ENCODE data around the gene DYNC1H1.

The DYNC1H1 gene

DNA sequence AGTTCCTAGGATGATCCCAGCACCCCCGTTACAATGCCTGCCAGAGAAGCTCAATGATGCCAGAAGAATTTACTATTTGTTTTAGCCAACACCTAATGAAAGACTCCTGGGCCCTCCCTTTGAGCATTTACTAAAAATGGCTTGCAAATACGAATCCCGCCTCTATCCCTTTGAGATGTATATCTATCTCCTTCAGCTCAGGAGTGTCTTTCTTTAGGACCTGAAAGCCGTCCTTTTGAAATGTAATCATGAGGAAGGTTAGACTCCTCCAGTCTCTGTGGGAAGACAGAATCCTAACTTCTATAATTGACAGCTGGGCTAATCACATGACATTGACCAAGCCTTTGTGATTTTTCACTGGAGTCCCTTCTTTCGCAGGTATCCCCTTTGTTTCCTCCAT is 19.2 kb upstream of the DYNC1H1 start:
- DNase-seq = no peak

DNA sequence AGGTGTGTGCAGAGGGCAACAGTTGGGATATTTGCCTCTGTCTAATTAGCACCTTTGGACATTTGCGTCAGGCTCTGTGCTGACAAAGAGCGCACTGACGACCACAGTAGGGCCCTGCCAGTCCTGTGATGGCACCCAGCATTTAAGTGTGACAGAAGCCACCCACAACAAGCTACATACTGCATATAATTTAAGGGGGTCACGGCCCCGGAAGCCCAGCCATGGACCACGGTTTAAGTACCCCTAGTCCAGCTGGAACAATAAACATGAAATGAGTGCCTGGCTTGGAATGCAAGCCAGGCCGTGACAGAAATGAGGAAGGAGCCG is 16.8 kb upstream of the DYNC1H1 start:
- DNase-seq = no peak

DNA sequence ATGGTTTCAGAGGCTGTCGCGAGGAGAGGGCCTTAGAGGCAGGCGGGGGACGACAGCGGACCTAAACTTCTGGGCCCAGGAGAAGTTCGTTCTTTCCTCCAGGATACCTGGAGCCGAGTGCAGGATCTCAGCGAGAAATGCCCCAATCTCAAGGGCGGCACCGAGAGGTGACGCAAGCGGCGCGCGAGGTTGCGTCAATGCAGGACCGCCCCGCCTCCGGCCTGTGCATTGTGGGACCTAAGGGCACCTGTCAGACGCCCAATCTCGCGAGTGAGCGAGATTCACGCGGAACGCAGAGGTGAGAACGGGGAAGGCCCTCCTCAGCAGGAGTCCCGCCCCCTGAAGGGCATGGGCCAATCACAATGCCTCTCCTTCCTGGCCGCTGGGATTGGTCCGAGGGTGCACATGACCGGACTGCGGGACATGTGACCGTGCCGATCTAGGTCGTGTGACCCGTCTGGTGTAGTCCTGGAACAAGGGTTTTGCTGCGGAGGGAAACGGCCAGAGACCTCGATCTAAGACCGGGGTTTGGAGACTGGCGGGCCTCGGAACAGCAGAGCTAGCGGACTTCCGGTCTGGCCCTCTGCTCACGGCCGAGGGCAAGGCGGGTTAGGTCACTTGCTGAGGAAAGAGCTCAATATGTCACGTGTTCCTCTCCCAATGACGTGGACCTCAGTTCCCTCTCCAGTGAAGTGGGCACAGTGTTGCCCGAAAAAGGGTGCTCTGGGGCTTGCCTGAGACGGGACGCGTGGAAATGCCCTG is 16.3 kb upstream of the DYNC1H1 start:
- peak; percentile 100 for DNase-seq

DNA sequence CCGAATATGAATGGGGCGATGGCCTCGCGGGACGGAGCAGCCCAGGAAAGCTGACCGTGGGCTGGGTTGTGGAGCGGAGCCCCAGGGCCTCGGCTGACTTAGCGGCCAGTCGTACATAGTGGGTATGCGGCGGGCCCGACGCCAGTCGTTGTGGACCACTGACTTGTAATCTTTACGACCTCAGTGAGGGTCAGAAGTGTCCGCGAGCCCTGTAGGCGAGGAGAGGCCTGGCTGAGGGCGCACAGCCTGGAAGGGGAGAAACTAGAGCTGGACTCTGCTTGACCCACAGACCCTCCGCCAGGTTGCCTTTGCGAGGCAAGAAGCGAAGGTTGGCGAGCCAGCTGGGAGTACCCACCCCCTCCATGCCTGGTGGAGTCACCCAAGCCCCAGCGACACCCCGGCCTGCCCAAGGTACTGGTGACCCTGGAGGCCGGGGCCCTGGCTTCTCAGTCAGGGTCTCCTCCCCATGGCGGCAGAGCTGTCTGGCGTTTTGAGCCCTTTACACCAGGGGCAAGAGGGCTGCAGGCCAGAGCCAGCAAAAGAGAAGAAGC is 15.6 kb upstream of the DYNC1H1 start:
- DNase-seq = no peak

DNA sequence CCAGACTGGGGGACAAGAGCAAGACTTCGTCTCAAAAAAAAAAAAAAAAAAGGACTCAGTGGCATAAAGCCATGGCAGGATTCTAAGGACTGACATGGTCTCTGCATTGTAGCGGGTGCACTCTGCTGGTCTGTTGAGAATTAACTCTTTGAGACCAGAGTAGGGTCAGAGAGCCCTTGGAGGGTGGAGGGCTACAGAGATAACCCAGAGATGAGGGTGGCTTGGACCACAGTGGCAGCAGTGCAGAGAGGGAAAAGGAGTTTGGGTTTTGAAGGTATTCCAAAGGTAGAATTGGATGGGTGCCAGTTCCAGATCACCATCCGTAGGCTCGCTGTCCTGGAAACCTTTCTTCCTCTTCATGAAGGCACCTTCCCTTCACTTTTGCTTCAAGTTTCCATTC is 14.3 kb upstream of the DYNC1H1 start:
- DNase-seq = no peak

DNA sequence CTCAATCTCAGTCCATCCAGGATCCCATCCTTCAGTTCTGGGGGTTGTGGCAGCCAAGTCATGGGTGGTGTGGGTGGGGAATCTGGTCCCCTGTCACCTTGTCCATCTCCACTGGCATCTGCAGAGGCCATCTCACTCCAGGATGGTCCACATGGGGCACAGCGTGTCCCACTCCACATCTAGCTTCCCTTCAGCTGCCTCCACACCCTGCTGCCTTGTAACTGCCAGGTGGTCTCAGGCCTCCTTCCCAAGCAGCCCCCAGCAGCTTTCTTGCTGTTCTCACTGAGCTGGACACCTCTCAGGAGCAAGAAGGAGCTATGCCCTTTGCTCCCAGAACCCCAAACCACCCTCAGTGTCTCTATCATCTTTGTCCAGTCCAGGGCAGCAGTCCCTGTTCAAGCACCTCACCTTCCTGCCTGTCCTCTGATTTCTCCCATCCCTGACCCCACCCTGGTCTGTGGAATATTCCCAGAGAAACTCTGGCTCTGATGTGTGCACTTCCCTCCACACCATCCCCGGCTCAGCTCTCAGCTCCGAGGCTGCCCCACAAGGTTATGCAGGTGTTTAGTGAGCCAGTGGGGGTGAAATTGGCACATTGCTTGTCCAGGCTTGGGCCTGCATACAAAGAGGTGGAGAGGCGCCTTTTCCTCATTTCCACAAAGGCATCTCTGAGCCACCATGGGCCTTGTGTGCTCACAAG is 13.7 kb upstream of the DYNC1H1 start:
- DNase-seq = no peak

DNA sequence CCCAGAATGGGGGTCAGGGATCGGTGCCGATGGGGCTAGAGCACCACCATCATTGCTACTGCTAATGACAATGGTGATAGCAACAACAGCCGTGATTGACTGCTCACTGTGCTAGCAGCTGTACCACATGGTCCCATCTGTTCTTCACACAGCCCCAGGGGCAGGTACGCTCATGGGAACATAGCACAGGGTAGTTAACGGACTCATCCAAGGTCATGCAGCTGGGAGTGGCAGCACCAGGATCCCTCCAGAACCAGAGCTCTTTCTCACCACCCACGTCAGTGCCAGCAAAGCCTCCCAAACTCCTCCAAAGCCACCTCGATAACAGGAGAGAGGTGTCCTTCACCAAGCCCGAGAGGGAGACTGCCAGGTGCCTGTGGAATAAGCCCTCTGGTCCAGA is 11.2 kb upstream of the DYNC1H1 start:
- no peak for DNase-seq

DNA sequence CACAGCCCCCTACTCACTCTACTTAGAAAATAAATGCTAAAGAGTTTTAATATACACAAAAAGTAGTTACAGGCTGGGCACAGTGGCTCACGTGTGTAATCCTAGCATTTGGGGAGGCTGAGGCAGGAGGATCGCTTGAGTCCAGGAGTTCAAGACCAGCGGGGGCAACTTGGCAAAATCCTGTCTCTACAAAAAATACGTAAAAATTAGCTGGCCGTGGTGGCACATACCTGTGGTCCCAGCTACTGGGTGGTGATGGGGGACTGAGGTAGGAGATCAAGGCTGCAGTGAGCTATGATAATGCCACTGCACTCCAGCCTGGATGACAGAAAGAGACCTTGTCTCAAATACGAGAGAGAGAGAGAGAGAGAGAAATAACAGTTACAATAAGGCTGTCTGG is 9.9 kb upstream of the DYNC1H1 start:
- no peak for DNase-seq

DNA sequence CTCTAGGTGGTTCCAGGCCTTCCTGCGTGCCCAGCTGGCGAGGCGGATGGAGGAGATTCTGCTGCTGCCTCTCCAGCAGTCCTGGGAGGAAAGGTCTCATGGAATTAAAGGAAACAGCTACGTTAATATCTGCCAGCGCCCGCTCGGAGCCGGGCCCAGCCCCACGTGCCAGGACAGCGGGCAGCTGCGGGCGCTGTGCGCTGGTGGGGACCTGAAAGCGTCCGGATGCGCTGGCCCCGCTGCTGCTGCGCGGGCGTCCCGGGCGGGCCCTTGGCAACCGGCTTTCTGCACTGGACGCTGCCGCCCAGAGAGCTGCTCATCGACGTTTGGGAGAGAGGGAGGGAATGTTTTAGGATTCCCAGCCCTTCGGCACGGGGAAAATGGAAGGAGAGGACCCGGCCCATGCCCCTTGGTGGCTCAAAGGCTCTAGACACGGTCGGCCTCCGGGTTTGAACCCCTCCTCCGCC is 8.6 kb upstream of the DYNC1H1 start:
- no peak for DNase-seq

DNA sequence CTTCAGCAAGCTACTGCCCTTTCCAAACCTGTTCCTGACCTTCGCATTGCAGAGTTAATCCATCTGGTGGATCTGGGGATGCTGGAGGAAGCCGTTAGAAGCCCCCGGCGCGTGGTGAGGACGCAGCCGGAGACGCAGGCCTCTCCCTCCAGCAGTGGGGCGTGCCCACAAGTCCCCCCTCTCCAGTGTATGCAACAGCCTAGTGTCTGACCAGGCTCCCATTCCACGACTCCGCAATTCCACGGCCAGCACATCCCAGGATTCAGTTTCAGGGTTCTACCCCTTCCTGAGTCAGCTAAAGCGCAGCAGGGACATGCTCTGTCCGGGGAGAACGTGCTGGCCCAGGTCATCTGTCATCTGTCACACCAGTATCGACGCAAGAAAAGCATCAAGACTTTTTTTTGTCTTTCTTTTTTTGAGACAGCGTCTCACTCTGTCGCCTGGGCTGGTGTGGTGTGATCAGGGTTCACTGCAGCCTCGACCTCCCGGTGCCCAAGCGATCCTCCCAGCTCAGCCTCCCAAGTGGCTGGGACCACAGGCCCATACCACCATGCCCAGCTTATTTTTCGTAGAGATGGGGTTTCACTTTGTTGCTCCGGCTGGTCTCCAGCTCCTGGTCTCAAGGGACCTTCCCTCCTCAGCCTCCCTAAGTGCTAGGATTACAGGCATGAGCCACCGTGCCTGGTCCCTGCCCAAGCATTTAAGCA is 8.0 kb upstream of the DYNC1H1 start:
- DNase-seq = no peak

DNA sequence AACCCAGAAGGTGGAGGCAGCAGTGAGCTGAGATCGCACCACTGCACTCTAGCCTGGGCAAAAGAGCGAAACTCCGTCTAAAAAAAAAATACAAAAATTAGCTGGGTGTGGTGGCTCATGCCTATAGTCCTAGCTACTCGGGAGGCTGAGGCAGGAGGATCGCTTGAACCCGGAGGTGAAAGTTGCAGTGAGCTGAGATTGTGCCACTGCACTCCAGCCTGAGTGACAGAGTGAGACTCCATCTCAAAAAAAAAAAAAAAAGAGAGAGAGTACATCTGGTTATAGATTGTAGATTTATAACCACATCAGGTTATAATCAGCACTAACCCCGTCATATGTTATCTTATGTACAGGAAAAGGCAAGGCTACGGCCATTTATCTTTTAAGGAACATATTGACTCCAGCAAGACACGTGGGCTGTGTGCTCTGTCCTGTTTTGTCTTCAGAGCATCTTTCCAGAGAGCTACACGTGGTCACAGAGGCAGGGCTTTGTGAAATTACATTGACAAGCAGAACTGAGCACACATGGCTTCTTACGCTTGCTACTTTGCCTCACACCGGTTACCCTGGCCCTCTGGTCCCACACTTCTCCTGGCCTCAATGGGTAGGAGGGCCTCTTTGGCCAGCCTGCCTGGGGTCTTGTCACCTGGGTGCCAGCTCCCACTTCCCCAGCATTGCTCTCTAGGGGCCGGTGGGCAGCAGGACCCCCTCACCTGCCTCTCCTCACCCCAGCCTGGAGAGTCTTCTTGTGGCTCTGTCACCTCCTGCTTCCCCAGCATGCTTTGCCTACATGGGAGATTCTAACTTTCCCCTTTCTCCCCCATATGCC is 6.8 kb upstream of the DYNC1H1 start:
- no peak for DNase-seq

DNA sequence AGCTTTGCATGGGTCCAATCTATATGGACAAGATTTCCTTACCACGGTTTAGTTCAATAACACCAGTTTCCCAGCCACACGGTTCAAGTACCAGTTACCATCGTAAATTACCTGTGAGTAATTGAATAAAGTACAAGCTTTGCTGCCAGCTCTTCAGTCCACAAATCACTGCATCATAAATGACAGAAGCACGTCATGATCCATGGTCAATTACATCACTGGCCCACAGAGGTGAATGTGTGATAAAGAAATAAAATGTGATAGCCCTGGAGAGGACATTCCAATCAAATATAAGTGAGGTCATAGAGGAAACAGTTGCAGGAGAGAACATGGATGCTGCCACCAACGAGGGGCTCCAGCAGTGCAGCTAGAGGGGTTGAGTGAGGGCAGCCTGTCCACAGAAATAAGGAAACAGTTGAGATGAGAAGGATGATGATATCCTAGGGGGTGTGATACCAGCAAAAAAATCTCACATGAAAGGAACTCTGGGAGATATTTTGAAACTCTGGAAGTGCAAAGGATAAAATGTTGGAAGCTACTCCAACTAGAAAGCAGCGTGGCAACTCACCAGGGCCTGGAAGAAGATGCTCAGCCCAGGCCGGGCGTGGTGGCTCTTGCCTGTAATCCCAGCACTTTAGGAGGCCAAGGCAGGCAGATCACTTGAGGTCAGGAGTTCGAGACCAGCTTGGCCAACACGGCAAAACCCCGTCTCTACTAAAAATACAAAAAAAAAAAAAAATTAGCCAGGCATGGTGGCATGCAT is 5.8 kb upstream of the DYNC1H1 start:
- DNase-seq = no peak

DNA sequence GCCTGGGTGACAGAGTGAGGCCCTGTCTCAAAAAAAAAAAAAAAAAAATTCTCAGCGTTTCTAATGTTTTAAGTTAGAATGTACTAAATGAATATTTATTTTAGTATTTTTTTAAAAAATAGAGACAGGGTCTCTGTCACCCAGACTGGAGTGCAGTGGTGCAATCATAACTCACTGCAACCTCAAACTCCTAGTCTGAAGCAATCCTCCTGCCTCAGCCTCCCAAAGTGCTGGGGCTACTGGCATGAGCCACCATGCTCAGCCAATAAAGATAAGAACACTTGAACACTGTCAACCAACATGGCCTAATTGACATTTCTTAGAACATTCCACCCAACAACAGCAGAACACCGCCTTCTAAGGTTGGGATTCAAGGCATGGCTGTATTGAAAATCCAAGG is 5.1 kb upstream of the DYNC1H1 start:
- no peak for DNase-seq

DNA sequence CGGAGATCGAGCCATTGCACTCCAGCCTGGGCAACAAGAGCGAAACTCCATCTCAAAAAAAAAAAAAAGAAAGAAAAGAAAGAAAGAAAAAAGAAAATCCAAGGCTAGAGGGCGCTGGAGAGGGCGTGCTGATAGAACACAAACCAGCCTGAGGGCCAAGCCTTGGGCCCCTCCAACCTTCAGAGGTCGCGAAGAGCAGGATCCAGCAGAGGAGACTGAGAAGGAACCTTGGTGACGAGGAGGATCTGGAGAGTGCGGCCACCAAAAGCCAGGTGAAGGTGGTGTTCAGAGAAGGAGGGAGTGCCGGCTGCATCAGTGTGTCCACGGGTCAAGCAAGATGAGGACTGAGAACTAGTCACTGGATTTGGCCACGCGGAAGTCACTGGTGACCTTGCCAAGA is 4.1 kb upstream of the DYNC1H1 start:
- DNase-seq = no peak

DNA sequence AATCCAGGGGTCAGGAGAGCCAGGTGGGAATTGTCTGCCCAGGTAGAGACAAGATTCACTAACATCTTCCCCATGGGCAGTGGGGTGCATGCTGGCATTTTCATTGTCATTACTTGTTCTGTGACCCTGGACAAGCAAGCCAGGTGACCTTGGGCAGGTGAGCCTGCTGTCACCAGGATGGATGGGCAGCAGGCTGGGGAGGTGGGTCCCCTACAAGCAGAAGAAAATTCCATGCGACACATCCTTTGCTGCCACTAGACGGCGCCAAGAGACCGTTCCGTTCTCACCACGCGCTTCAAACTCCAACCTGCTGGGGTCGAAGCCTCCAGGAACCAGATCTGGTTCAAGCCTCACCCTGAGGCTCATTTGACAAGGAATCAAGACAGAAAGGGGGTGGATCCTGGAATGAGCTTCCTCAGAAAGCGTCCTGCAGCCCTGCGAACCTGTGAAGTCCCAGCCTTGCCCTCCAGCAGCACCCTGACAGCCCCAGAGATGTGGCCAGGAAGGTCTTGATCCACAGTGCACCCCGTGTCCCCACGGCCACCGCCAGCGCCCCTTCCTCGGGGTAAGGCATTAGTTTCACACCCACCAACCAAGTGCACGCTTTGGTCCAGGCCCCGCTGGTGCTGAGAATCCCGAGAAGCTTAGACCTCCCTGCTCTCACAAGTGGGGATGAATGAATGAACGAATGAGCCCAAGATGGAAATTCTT is 3.2 kb upstream of the DYNC1H1 start:
- peak; percentile 80 for DNase-seq

DNA sequence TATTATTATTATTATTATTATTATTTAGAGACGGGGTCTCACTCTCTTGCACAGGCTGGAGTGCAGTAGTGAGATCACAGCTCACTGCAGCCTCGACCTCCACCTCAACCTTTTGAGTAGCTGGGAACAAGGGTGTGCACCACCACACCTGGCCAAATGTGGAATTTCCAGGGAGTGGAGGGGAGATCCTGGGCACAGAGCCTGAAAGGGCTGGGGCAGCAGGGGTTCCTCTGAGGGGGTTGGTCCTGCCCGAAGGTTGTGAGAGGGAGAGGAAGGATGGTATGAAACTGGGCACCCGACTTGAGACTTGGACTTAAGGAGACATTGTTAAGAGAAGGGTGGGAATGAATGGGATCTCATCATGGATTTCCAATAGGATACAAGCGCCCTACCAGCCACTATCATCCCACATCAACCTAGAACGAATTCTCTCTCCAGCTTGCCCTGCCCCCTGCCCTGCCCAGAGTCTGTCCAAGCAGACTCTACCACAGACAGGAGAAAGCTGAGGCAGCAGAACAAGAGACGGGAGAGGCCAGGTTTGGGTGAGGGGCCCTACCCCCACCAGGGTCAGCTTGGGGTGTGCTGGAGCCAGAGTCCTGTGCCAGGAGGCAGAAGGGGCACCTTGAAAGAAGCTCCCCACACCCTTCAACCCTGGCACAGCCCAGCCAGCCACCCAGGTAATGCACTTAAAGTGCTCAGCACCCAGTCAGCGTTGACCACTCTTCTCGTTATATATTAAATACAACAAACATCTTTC is 2.4 kb upstream of the DYNC1H1 start:
- DNase-seq = no peak

DNA sequence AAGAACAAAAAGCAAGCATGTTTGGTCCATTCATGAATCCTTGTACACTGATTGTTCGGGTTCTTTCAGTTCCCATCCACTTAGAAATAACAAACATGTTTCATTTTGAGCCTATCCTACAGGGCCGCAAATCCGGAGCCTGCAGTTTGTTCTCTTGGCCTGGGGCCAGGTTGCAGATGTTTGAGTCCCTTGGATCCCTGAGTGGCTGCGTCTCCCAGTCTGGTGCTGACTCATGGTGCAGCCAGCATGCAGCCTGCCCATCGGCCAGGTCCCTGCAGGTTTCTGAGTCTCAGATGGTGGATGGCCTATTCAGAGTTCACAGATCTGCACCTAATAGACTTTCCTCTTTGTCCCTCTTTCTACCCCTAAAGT is 1.9 kb upstream of the DYNC1H1 start:
- peak; percentile 95 for DNase-seq

DNA sequence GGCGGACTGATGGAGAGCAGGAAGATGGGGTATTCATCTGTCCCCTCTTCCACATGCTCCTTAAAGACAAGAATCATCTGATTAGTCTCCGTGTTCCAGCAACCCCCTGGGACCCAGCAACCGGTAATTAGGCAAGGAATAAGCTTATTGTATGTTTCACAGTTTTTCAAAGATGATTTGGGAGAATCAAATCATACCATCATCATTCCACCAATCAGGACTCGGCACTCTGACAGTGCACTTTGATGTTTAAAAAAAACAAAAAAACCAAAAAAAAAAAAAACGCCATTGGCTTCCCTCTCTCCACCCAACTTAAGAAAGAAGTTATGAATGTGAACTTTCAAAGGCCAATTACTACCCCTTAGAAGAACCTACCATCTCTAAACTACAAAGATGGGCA is 1.3 kb upstream of the DYNC1H1 start:
- no peak for DNase-seq

DNA sequence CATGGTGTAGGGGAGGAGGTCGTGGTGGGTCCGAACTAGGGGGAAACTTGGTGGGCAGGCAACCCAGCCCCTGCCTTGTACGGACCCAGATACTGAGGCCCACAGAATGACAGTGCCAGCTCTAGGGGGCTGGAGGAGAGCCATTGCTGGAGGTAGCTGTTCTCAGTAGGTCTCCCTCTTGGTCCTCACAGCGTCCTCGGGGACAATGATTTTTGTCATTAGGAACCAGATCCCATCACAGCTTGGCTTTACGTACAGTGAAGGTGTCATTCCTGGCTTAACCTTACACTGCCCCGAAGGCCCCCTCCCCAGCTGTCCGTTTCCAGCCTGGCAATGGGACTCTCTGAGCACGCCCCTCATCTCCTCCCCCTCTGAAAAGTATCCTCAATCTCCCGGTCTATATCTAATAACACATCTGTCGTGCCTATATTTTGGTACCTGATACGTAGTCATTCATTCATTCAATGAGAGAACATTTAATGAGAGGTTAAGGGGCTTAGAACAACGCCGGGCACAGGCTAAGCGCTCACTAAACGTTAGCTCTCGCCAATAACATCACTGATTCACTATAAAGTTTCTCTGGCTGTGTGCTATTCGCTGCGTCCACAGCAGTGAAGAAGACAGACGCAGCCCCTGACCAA is 597 bp upstream of the DYNC1H1 start:
- DNase-seq = no peak

DNA sequence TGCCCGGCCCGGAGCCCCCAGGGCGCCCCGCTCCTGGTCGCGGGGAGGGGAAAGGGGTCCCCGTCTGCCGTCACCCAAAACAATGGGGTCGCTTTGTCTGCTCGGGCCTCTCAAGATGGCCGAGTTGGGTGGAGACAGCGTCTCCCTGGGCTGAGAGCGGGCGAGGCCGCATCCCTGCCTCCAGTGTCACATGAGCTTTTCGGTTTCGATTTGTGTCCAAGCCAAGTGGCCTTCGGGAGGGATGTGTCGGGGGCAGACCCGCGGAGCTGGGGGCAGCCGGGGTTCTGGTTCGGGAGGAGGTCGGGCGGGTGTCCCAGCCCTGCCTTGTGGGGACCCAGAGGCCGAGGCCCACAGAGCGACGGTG is 790 bp downstream of the DYNC1H1 start:
- peak; percentile 78 for DNase-seq
